ENCODE results near the gene NARS2.

DNA sequence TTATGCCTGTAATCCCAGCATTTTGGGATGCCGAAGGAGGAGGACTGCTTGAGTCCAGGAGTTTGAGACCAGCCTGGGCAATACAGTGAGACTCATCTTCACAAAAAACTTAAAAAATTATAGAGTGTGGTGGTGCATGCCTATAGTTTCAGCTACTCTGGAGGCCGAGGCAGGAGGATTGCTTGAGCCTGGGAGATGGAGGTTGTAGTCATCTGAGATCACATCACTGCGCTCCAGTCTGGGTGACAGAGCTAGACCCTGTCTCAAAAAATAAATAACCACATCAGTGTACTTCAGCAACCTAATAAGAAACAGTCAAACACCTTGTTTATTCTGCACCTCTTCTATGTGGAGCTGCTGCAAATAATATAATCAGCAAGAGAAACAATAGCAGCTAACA lies 1.4 kb downstream of the NARS2 start:
- TF ChIP-seq, protein P1, sequence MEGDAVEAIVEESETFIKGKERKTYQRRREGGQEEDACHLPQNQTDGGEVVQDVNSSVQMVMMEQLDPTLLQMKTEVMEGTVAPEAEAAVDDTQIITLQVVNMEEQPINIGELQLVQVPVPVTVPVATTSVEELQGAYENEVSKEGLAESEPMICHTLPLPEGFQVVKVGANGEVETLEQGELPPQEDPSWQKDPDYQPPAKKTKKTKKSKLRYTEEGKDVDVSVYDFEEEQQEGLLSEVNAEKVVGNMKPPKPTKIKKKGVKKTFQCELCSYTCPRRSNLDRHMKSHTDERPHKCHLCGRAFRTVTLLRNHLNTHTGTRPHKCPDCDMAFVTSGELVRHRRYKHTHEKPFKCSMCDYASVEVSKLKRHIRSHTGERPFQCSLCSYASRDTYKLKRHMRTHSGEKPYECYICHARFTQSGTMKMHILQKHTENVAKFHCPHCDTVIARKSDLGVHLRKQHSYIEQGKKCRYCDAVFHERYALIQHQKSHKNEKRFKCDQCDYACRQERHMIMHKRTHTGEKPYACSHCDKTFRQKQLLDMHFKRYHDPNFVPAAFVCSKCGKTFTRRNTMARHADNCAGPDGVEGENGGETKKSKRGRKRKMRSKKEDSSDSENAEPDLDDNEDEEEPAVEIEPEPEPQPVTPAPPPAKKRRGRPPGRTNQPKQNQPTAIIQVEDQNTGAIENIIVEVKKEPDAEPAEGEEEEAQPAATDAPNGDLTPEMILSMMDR (IDR thresholded peaks at IDR 0.05) = no peak
- TF ChIP-seq EZH2 (IDR thresholded peaks at IDR 0.05; ENCODE audit: borderline replicate concordance, insufficient read depth, low read depth, low read length, poor library complexity, severe bottlenecking) = no peak

Measured in B cell (primary cell).